NCI-H2227 (cell line): ENCODE results near the gene PRRC2B.
"Not testable (repeated sequence)": the region's sequence is repeated elsewhere in the genome, so short reads cannot be mapped to it uniquely, and the experiment has no call there.

Source experiments
- DNase-seq: peaks from one replicate; lab custom pipeline; 2025; ENCODE audit not compliant: unreplicated experiment; lab: John Stamatoyannopoulos, UW

PRRC2B gene

GRCh38 chr9:131467214-131467935, 73.5 kb downstream of the PRRC2B start:
- DNase-seq = no peak

GRCh38 chr9:131468031-131468430, 74.1 kb downstream of the PRRC2B start:
- DNase-seq = no peak

GRCh38 chr9:131469356-131469755, 75.5 kb downstream of the PRRC2B start:
- DNase-seq = no peak

GRCh38 chr9:131469951-131470350, 76.1 kb downstream of the PRRC2B start:
- DNase-seq = no peak

- no peak for DNase-seq
Observed at GRCh38 chr9:131470581-131470991, 76.7 kb downstream of the PRRC2B start.

GRCh38 chr9:131472085-131472484, 78.2 kb downstream of the PRRC2B start:
- DNase-seq = not testable (repeated sequence)

GRCh38 chr9:131473198-131473885, 79.5 kb downstream of the PRRC2B start:
- DNase-seq = no peak

- no peak for DNase-seq
Observed at GRCh38 chr9:131473891-131474290, 80.0 kb downstream of the PRRC2B start.

GRCh38 chr9:131474711-131475110, 80.8 kb downstream of the PRRC2B start:
- no peak for DNase-seq

GRCh38 chr9:131475111-131475955, 81.4 kb downstream of the PRRC2B start:
- no peak for DNase-seq

GRCh38 chr9:131475956-131476776, 82.3 kb downstream of the PRRC2B start:
- DNase-seq = no peak

- no peak for DNase-seq
Observed at GRCh38 chr9:131476777-131477345, 83.0 kb downstream of the PRRC2B start.

- DNase-seq = no peak
Observed at GRCh38 chr9:131477367-131477766, 83.5 kb downstream of the PRRC2B start.

- DNase-seq = no peak
Observed at GRCh38 chr9:131477816-131478419, 84.0 kb downstream of the PRRC2B start.

GRCh38 chr9:131478421-131478868, 84.6 kb downstream of the PRRC2B start:
- peak; percentile 52 for DNase-seq

- no peak for DNase-seq
Observed at GRCh38 chr9:131478911-131479310, 85.0 kb downstream of the PRRC2B start.

GRCh38 chr9:131480258-131480657, 86.4 kb downstream of the PRRC2B start:
- no peak for DNase-seq

GRCh38 chr9:131481441-131482342, 87.8 kb downstream of the PRRC2B start:
- DNase-seq = no peak
